Measurements from ENCODE around the gene MDP1. TPM values are rescaled to one million over a fixed set of nuclear protein-coding genes. Genes with fewer than 3 reads are reported as not detected.

MDP1 gene
- total and polyA plus RNA-seq, 2 of the 8 experiments (the other 6 are each of a cell fraction or from before 2014, with no cell fraction given), result 17.7 to 32.2 TPM

DNA sequence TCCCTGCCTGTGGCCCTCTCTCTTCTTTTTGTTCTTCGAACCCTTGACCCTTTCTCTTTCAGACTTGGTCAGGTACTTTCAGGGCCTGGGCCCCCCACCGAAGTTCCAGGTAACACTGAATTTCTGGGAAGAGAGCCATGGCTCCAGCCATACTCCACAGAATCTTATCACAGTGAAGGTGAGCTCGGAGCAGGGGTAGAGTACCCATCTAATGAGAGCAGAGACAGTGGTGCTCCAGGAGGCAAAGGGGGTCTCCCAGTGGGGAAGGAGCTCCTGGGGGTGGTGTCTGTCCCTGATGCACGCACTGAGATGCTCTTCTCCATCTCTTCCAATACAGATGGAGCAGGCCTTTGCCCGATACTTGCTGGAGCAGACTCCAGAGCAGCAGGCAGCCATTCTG, 50.1 kb downstream of the MDP1 start:
- no peak overlapping the region for H3K14ac ChIP-seq (ENCODE audit: insufficient read length)
- no peak overlapping the region for H2AFZ ChIP-seq (ENCODE audit: low read length)
- H2BK20ac ChIP-seq (ENCODE audit: low read length), result no peak overlapping the region
- no peaks in the 10 kb centered on the region for H3K79me1 ChIP-seq (ENCODE audit: low read depth, low read length)
- H3K27me3 ChIP-seq (replicated peaks in 1 of 4; ENCODE audit: control insufficient read depth in 3 of 4, extremely low read depth in 1 of 4, insufficient read depth in 3 of 4, low read length in 3 of 4), result no peaks in the 10 kb centered on the region
- peaks cover 0 to 18% (median 5%) of the 10 kb centered on the region in 4 experiments; a peak in 6 of 8 replicates for H3K36me3 ChIP-seq (ENCODE audit: control insufficient read depth in 2 of 4, insufficient read depth in 4 of 4, low read length in 3 of 4)
- 0 out of 2 replicates have a peak, but pooled peaks cover 2% of the 10 kb centered on the region for H3K23me2 ChIP-seq (ENCODE audit: low read depth, low read length)
- no peak overlapping the region for H4K8ac ChIP-seq (ENCODE audit: extremely low read depth, insufficient read depth, low read length)
- H3K9me3 ChIP-seq (ENCODE audit: insufficient read depth in 2 of 2, low read depth in 1 of 2, low read length in 1 of 2), result no peaks in the 10 kb centered on the region
- no peak overlapping the region for H3K18ac ChIP-seq (ENCODE audit: extremely low read depth, low read length)
- no peak overlapping the region for H3K9ac ChIP-seq (replicated peaks in 1 of 4; ENCODE audit: extremely low read depth in 1 of 4, low read depth in 3 of 4, low read length in 3 of 4)
- no peak overlapping the region for H2AK5ac ChIP-seq (ENCODE audit: low read depth, low read length)
- H2BK12ac ChIP-seq (ENCODE audit: low read depth, low read length), result no peak overlapping the region
- no peak overlapping the region for H3K23ac ChIP-seq (ENCODE audit: insufficient read length)
- H3K27ac ChIP-seq (ENCODE audit: low read depth, low read length), result no peak overlapping the region
- no peaks in the 10 kb centered on the region for H3K79me2 ChIP-seq (ENCODE audit: control insufficient read depth in 1 of 2, insufficient read depth in 2 of 2, low read length in 2 of 2)
- no peak overlapping the region for H4K5ac ChIP-seq (ENCODE audit: insufficient read length, low read depth, low read length)
- H2BK5ac ChIP-seq (ENCODE audit: low read depth, low read length), result no peak overlapping the region
- POLR2A ChIA-PET (ENCODE audit: partially characterized antibody), result interaction anchor here (0.7 to 7.6 kb wide), 5 partner anchors 15 to 23 kb away, joined by 3 to 93 read pairs (median 5); partner anchors contain the start of genes PSME2 and RNF31
- H2BK15ac ChIP-seq (ENCODE audit: low read length), result no peak overlapping the region
- H2BK120ac ChIP-seq (replicated peaks; ENCODE audit: low read depth, low read length), result no peak overlapping the region
- H3K4me1 ChIP-seq (replicated peaks in 1 of 4; ENCODE audit: control insufficient read depth in 3 of 4, insufficient read depth in 4 of 4, low read length in 3 of 4), result peaks cover 0 to 8% (median 2%) of the 10 kb centered on the region in 4 experiments; a peak in 3 of 7 replicates
- H4K20me1 ChIP-seq (replicated peaks in 1 of 2; ENCODE audit: control insufficient read depth in 1 of 2, insufficient read depth in 2 of 2, low read length in 2 of 2), result peaks cover 0 to 9% of the 10 kb centered on the region in 2 experiments
- FAIRE-seq (no peak), DNase-seq (ENCODE audit: low read depth in 1 of 2, low spot score in 2 of 2) (no peak)
- H3K4me2 ChIP-seq (ENCODE audit: insufficient read depth in 1 of 2, low read depth in 2 of 2, low read length in 2 of 2), result no peak overlapping the region
- H4K91ac ChIP-seq (replicated peaks; ENCODE audit: insufficient read length, low read length), result no peak overlapping the region
- H3K56ac ChIP-seq (replicated peaks; ENCODE audit: insufficient read length, low read depth, low read length), result no peak overlapping the region
- H3K4me3 ChIP-seq (ENCODE audit: extremely low read depth in 1 of 4, insufficient read depth in 2 of 4, low read depth in 3 of 4, low read length in 4 of 4), result no peak overlapping the region
- H3K4ac ChIP-seq (replicated peaks; ENCODE audit: insufficient read length, low read depth, low read length), result no peak overlapping the region
- WGBS, 2 experiments (ENCODE audit: extremely low coverage in 1 of 2, insufficient coverage in 1 of 2, insufficient read length in 1 of 2, insufficient replicate concordance in 2 of 2, low coverage in 1 of 2, low lambda C conversion rate in 2 of 2, missing lambda C conversion rate in 1 of 2), result 96% methylated on average over 4 of the region's 5 CpGs; no CpG with 5 or more reads in 1 of the 2 experiments
- CTCF ChIA-PET (ENCODE audit: partially characterized antibody), result interaction anchor here (0.7 to 1.2 kb wide), 2 partner anchors 57 to 132 kb away, joined by 3 read pairs; no protein-coding TSS in a partner anchor
- TF ChIP-seq KDM4A (IDR thresholded peaks at IDR 0.05; ENCODE audit: low read depth, low read length, severe bottlenecking) (no peak), RXRA (IDR thresholded peaks at IDR 0.05; ENCODE audit: insufficient read depth, low read depth, low read length) (no peak), CTBP2 (IDR thresholded peaks at IDR 0.05; ENCODE audit: borderline replicate concordance, insufficient read depth, insufficient read length, low read length) (no peak), POU5F1 (IDR thresholded peaks at IDR 0.05; ENCODE audit: low read depth, low read length) (no peak), TAF1 (IDR thresholded peaks at IDR 0.05; ENCODE audit: low read depth, low read length) (no peak), SRF (IDR thresholded peaks at IDR 0.05; ENCODE audit: low read depth, low read length) (no peak), MAFK (IDR thresholded peaks at IDR 0.05; ENCODE audit: low read depth, low read length) (no peak), TEAD4 (IDR thresholded peaks at IDR 0.05; ENCODE audit: low read depth, low read length) (no peak), TBP (IDR thresholded peaks at IDR 0.05; ENCODE audit: low read depth, low read length) (no peak), CHD2 (IDR thresholded peaks at IDR 0.05; ENCODE audit: low read length) (no peak), GABPA (IDR thresholded peaks at IDR 0.05; ENCODE audit: borderline replicate concordance, insufficient read depth, low read length) (no peak), RNF2 (IDR thresholded peaks at IDR 0.05; ENCODE audit: borderline replicate concordance, low read depth, low read length, missing control alignments, poor library complexity, severe bottlenecking) (no peak), GTF2F1 (IDR thresholded peaks at IDR 0.05; ENCODE audit: borderline replicate concordance, low read depth, low read length) (no peak)

Data from H1 (cell line).